NCI-H460 (cell line): ENCODE data around the gene CAPN2. TPM values are rescaled to one million over a fixed set of nuclear protein-coding genes. Genes with fewer than 3 reads are reported as not detected.

Experiments used
- DNase-seq: peaks from one replicate; pipeline ENCODE4 v3.0.0-alpha.2; 2016; ENCODE audit warnings: low read depth; ENCODE audit errors: extremely low read depth
- small RNA-seq, 2 experiments: library from RNA; depleted of rRNA; stranded (forward); fragments of <200 nt; gene quantifications; one replicate each; pipeline ENCODE3, GENCODE V24; 2014
- total RNA-seq: library from RNA; depleted of rRNA; stranded (reverse); fragments of >200 nt; shearing (Covaris generic); gene quantifications from 2 replicates; pipeline ENCODE4 v1.2.3, GENCODE V29; 2014; rRNA removed

Gene CAPN2
- total RNA-seq, 1 experiment from 2014 or later, result 256 TPM

- peak; percentile 48 for DNase-seq
These were observed 107.6 kb downstream of the CAPN2 start for GRCh38 chr1:223819730-223820514.

GRCh38 chr1:223820515-223820858, 108.1 kb downstream of the CAPN2 start:
- DNase-seq, result no peak

GRCh38 chr1:223820971-223821370, 108.6 kb downstream of the CAPN2 start:
- DNase-seq, result no peak

GRCh38 chr1:223824287-223824686, 111.9 kb downstream of the CAPN2 start:
- DNase-seq, result no peak

GRCh38 chr1:223824712-223825111, 112.4 kb downstream of the CAPN2 start:
- no peak for DNase-seq

Small RNA genes lying within 50 kb of the gene (small RNA-seq; reads per million reads assigned to genes)
- 0 reads per million in 2 experiments for gene RNU6-1248P

Other genes starting within 250 kb of the CAPN2 start
- not detected in 2 replicates for gene CAPN8, start 46.8 kb upstream of the CAPN2 start, total RNA-seq
- gene TP53BP2, start 133.4 kb downstream of the CAPN2 start, total RNA-seq, result 27.0 and 27.2 TPM in 2 replicates